Caki2 (cell line): ENCODE measurements around the gene TMC6. TPM values are rescaled to one million over a fixed set of nuclear protein-coding genes. Genes with fewer than 3 reads are reported as not detected.

Experiments
- DNase-seq: peaks from one replicate; pipeline ENCODE4 v3.0.0-alpha.2; 2015; ENCODE audit warnings: low read depth
- in situ Hi-C: cut with HindIII; loops from 2 replicates; pipeline ENCODE4 v1.10.0; 2016; ENCODE audit warnings: low sequenced_read_pairs, low pct_unique_long_range_greater_than_20kb, mixed read lengths
- total RNA-seq: library from RNA; depleted of rRNA; stranded (reverse); fragments of >200 nt; shearing (Covaris generic); gene quantifications from 2 replicates; pipeline ENCODE4 v1.2.3, GENCODE V29; 2014; ENCODE audit warnings: low replicate concordance

TMC6 gene
- total RNA-seq, 1 experiment from 2014 or later: 31.4 TPM

DNA sequence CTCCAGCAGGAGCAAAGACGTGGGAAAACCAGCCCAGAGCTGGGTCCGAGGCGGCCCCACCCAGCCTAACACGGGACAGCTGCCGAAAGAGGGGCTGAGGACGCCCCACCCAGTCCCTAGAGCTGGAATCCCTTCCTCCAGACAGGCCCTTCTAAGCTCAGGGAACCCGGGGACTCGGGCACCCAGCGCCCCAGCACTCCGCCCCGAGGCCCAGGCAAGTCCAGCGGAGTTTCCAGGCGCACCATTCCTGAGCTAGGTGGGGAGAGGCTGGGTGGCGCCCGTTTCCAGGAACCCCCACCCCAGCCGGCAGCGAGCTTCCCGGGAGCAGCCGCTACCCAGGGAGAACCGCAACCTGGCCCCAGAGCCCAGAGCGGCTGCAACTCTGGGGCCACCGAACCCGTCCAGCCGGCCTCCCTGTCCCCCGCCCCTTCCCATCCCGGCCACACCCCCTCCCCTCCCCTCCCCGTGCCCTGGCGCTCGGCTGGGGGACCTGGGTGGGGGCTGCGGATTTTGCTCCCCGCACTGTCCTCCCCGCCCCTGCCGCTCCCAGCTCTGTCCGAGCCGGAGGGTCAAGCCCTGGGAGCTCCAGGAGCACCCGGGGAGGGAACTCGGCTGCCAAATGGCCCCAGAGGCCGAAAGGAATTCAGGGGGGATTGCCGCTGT, 536 bp downstream of the TMC6 start:
- in situ Hi-C loops: no loop called here
- DNase-seq: no peak

DNA sequence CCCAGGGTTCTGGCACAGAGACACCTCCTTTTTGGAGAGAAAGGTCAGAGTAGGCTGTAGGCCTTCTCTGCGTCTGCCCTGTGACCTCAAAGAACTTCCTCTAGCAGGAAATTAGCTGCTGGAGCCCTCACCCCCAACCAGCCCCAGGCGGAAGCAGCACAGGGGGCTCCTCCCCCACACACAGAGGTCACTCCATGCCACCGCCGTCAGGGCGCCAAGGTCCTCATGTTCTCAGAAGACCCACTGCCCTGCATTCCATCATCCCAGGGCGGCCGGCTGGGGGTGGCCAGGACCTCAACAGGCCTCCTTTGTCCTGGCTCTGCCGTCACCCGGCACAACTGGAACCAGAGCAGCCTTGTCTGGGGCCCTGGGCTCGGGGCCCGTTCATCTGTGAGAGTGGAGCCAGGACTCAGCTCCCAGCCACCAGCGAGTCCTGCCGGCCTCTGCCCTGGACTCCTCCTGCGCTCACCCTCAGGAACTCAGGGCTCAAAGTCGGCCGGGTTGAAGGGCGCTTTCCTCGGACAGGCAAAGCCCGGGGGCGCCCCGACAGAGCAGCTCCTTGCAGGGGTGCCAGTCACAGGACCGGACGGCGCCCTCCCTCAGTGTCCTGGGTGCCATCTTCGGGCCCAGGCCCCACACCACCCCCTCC, 1.2 kb downstream of the TMC6 start:
- in situ Hi-C loops: no loop called here
- DNase-seq: no peak

DNA sequence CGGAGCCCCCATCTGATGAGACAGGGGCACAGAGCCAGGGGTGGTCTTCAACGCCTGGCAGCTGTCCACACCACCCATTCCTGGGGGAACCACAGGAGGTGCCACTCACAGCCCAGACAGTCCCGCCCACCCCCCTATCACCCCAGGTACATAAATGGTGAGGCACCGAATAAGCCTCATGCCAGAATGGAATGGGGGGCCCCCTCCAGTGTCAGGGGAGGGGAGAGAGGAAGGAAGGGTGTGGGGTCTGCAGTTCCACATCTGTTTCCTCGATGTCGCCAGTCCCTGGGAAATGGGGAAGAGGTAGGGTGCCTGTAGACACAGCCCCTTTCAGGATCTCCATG, 1.7 kb downstream of the TMC6 start:
- in situ Hi-C loops: no loop called here

DNA sequence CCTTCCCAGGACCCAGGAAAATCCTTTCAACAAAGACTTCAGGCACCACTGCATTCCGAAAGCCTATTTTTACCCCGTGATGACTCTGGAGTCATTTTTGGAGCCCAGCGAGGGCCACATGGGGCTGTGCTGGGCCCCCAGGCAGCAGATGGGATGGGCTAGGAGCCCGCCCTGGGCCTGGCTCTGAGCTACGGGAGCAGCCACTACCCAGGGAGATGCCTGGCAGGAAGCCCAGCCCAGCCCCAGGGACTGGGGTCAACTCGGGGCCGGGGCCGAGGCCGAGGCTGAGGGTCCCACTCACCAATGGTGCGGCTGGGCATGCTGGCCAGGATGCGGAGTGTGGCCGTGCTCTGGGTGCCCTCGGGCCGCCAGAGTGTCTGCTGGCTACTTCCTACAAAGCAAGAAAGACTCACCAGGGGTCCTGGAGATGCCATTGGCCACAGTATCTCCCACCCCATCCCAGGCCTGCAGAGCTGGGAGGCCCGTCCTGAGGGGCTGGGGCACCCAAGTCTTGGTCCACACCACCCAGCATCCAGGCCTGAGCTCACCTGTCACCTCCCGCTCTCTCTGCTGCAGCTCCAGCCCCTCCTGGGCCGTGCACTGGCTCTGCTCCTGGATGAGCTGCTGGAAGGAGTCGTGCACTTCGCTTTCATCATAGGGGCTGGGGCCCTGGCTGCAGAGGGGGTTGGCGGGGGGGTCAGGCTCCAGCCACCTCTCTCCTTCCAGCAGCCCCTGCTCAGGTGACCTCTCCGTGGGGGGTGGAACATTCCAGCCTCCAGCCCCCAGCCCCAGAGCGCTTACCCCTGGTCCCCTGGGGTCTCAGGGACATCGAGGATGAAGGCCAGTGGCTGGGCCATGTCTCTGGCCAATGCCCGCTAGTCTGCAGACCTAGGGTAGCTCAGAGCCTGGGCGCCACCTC, 2.3 kb downstream of the TMC6 start:
- in situ Hi-C loops: no loop called here
- no peak for DNase-seq

More for the DNA sequence above, 1.7 kb downstream of the TMC6 start:
- DNase-seq: no peak

DNA sequence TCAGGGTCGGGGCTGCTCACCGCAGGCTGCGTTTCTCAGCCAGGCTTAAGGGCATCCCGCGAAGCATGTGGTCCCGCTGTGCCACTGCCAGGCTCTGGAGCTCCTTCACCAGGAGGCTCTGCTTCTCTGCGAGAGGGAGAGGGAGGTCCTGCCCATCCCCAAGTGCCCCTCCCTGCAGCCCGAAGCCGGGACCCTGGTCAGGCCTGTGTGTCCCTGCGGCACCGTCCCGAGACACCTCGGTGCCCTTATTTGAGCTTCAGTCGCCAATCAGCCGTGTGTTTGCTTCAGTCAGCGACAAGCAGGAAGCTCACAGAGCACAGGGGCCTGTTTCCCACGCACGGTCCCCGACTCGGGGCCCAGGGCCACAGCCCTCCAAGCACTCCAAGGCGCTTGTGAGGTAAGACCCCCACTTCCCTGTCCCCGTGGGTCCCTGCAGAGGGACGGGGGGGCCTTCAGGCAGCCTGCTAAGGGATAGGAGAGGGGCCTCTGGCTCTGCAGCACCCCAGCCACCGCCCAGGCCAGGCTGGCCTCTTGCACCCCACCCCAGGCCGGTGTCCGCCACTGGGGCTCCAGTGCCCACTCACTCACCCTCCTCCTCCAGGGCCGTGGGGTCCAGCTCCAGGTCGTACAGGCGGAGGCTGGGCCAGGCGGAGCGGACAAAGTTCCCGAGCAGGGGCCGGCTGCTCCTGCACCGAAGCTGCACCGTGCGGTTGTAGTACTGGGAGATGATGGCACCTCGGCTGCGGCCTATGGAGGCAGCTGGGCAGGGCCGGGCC, 3.2 kb downstream of the TMC6 start:
- DNase-seq: no peak
- in situ Hi-C loops: no loop called here

DNA sequence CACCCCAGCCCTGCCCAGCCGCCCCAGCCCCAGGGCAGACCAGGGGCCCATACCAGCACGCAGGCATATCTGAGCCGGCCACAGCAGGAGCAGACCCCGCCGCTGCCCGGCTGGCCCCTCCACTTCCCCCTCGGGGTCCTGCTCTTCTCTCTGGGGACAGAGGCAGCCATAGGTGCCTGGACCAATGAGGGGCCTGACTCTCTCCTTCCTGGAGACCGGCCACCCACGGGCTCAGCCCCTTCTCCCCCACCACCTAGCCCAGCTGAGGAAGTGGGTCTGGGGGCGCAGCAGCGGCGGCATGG, 3.8 kb downstream of the TMC6 start:
- no peak for DNase-seq
- in situ Hi-C loops: no loop called here

DNA sequence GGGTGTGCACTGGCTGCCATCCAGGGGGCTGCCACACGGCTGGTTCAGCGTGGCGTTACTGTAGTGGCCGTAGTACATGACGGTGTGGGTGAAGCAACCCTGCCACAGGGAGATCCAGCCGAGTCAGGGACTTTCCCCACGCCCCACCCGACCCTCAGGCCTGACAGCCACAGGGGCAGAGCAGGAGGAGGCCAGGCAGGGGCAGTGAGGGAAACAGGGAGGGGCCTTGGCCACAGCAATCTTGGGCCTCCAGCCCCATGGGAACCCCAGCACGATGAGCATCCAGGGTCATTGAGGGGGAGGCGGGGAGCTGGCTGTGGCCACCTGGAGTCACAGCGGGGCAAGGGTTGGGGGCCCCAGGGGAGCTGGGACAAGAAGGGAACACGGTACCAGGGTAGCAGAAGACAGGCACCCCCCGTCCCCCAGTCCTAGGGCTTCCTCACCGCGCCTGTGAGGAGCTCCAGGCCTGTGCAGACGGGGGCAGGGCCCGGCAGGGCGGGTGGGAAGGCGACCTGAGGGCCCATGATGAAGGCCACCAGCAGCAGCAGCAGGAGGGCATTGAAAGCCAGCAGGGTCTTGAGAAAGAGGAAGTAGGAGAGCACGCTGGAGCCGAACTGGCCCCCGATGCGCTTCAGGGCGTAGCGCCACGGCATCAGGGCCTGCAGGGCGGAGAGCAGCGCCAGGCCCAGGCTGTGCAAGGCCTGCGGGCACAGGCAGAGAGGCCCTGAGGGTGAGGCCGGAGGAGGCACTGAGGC, 4.3 kb downstream of the TMC6 start:
- DNase-seq: no peak
- in situ Hi-C loops: no loop called here

DNA sequence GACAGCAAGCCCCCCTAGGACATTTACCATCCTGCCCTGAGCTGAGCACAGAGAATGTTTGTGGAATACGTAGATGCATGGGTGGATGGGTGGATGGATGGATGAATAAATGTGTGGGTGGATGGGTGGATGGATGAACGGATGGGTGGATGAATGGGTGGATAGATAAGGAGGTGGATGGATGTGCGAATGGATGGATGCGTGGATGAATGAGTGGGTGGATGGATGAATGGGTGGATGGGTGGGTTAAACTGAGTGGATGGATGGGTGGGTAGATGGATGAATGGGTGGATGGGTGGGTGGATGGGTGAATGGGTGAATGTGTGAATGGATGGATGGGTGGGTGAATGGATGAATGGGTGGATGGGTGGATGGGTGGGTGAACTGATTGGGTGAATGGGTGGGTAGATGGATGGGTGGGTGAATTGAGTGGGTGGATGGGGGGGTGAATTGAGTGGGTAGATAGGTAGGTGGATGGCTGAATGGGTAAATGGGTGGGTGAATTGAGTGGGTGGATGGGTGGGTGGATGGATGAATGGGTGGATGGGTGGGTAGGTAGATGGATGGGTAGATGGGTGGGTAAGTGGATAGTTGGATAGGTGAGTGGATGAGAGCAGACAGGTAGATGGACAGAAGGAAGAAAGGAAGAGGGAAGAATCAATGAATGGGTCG, 5.2 kb downstream of the TMC6 start:
- no peak for DNase-seq
- in situ Hi-C loops: no loop called here

DNA sequence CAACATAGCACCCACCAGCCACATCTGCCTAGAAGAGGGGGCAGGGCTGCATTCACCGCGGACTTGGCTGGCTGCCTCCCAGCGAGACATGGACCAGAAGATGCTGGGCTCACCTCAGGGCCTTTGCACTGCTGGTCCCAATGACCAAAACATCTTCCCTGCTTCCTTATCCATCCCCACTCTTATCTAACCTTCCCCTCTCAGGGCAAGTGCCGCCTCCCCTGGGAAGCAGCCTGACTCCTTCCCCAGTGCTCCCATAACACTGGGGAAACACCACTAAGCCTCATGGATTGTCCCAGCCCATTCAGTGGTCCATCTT, 5.7 kb downstream of the TMC6 start:
- no peak for DNase-seq
- in situ Hi-C loops: no loop called here

DNA sequence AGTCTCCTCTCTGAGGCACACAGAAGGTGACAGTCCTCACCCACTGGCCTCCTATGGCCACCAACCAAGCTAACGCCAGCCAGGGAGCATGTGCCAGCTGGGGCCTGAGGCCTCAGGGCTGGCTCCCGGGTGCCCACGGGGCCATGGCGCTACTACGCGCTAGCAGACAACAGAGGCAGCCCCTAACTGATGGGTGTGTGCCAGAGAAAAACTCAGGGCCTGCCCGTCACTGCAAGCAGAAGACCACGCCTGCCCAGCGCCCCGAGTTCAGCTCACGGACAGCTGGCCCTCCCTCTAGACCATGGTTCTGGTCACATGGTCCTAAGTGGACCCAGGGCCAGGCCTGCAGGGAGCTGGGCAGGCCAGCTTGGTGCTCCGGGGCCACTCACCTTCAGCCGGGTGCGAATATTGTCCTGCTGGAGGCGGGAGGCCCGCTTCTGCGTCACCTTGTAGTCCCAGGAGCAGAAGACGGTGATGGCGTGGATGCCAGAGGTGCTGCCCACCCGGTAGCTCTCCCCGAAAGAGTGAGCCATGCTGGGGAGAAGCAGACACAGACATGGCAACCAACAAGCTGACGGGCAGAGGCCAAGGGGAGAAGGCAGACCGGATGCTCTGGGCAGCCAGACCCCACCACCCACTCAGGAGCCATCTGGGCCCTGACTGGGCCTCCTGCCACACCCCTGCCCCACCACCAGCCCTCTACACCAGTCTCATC, 6.2 kb downstream of the TMC6 start:
- DNase-seq: no peak
- in situ Hi-C loops: no loop called here

DNA sequence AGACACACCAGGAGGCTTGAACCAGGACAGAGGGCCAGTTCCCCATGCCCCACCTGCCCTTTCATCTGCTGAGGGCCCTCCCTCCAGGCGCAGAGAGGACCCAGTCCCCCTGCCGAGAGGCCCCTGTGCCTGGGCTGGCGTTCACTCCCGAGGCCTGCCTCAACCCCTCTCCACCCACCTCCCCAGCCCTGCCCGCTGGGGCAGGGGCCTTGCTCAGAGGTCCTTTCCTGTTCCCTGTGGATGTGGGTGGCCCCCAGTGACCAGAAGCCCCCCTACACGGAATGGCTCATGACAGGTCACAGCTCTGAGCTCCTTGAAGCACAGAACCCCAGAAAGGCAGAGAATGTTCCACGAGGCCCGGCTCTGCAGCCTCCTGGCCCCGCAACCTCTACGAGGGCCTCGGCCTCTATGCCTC, 6.7 kb downstream of the TMC6 start:
- in situ Hi-C loops: no loop called here
- no peak for DNase-seq

DNA sequence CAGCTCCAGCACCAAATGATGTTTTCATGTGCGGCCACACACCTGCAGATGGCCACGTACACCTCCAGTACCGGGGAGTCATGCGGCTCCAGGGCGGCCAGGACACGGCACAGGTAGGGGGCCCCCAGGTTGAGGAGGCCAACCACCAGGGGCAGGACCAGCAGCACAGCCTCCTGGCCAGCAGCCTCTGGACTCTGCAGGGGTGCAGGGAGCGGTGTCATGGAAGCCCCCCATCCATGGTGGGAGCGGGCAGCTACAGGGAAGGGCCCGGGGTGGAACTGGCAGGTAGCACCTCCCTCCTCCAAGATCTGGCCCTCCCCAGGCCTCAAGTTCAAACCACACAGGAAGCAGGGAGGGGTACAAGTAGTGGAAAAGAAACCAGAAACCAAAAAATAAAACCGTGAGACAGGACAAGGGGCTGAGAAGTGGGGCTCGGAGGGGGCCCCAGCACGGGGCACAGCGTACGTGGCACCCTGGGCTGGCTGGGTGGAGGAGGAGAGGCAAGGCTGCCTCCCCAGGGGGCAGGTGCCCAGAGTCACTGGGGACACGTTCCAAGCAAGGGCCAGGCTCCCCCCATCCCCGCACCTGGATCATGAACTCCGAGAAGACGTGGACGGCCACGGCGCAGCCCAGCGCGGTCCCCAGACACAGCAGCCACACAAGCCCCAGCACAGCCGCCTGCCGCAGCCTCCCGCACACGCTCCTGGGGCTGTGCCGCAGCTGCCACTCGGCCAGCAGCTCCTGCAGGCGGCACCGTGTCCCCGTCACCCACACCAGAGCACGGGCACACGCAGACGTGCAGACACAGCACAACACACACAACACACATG, 7.4 kb downstream of the TMC6 start:
- in situ Hi-C loops: no loop called here

DNA sequence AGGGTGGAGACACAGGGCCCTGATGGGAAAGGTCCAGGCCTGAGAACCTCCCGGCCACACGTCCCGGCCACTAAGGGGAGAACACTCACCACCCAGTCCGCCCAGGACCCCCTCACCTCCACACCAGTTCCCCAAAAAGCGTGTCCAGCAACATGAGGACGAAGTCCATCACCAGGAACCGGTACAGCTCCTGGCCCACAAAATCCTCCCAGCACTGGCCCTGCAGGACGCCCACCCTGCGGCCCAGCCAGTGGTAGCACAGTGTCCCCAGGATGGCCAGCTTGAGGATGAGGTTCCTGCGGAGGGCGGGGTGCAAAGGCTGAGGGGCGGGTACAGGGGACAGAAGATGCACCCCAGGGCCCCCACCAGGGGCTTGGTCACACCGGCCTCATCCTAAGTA, 8.0 kb downstream of the TMC6 start:
- in situ Hi-C loops: no loop called here
- no peak for DNase-seq

More for the DNA sequence above, 7.4 kb downstream of the TMC6 start:
- DNase-seq: no peak

DNA sequence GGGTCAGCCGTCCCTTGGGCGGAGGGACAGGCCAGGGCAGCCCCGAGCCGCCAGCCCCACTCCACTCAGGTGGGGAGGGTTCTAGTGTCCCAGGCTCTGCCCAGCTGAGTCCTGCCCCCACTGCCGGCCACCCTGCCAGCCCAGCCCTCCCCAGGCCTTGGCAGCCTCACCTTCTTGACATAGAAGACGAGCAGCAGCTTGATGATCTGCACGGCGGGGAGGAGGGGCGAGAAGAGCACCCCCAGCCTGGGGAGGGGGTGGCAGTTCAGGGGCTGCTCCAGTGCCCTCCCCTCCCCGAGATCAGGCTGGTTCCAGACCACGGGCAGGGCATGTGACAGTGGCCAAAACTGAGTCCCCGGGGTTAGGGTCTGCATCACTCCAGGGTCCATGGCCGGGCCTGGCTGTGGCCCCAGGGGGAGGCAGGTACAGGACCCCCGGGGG, 9.7 kb downstream of the TMC6 start:
- no peak for DNase-seq
- in situ Hi-C loops: no loop called here

DNA sequence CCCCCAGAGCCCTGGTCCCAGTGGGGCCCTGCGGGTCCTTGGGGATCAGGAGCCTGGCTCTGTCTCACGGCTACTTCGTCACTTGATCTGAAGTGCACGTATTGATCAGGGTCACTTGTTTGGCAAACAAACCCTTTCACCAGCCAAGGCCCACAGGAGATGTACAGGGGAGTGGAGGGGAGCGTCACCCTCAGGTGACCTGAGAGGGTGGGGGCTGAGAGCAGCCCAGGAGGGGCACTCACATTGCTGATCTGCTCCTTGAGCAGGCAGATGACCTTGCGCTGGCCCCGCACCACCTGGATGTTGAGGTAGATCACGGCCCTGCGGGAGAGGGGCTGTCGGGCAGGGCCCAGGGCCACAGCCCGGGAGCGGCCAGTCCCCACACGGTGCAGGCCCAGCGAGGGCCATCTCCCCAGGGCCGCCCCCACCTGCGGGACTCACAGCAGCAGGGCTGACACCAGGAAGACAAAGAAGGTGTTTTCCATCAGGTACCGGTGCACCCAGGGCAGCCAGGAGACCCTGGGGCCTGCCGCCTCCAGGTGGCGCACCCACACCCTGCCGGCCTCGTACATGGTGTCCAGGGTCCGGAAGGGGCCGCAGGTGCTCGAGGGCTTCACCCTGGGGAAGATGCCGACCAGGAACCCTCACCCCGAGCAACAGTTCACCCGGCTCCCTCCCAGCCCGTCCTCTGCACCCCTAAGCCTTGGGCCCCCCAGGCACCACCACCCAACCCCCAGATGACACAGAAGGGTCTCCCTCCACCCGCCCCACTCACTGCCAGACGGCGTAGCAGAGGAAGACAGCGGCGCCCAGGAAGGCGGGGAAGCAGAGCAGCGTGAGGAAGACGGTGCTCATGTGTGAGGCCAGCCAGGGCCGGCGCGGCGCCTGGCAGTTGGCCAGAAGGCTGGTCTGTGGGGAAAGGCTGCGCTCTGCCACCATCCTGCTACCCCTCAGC, 11.3 kb downstream of the TMC6 start:
- in situ Hi-C loops: no loop called here
- DNase-seq: no peak
